ENCODE data around the gene C5orf22. TPM values are rescaled to one million over a fixed set of nuclear protein-coding genes. Genes with fewer than 3 reads are reported as not detected.
"Not testable (repeated sequence)": the region's sequence is repeated elsewhere in the genome, so short reads cannot be mapped to it uniquely, and the experiment has no call there.

The C5orf22 gene
- polyA plus RNA-seq, 2 of the 4 experiments (the other 2 are of a cell fraction), result 12.8 to 29.4 TPM

- FAIRE-seq (no peak), ATAC-seq (no peak), DNase-seq (ENCODE audit: low read depth in 1 of 2, low spot score in 1 of 2) (no peak)
- no peak overlapping the region for H3K27ac ChIP-seq
- TF ChIP-seq HDAC2 (IDR thresholded peaks at IDR 0.05), result no peak
- TF ChIP-seq HOXA7 (CRISPR knock-in tag; IDR thresholded peaks at IDR 0.05), result no peak
- no peak for TF ChIP-seq SMC3 (IDR thresholded peaks at IDR 0.05)
- TF ChIP-seq MYC (IDR thresholded peaks at IDR 0.05; ENCODE audit: borderline replicate concordance, low read length), result no peak
- no peak for TF ChIP-seq POLR2AphosphoS2 (conservative IDR thresholded peaks at IDR 0.05; ENCODE audit: low read length)
- TF ChIP-seq CEBPB (IDR thresholded peaks at IDR 0.05), result no peak
- no peaks in the 10 kb centered on the region for H3K4me1 ChIP-seq
- ChIA-PET CTCF (interaction anchor here (1.4 to 3.8 kb wide), 2 partner anchors 216 to 231 kb away, joined by 3 to 14 read pairs; no protein-coding TSS in a partner anchor), POLR2A (no interaction called here)
- H3K9me3 ChIP-seq, result no peaks in the 10 kb centered on the region
- WGBS (ENCODE audit: missing lambda C conversion rate), result 9% methylated on average over 3 of the region's 3 CpGs
- no peak overlapping the region for H3K4me3 ChIP-seq
- no peak overlapping the region for H3K4me2 ChIP-seq
Observed at GRCh38 chr5:31593665-31594064, 61.6 kb downstream of the C5orf22 start.

- H3K9me3 ChIP-seq, result no peaks in the 10 kb centered on the region
- no peak overlapping the region for H3K27ac ChIP-seq
- DNase-seq (ENCODE audit: low read depth in 1 of 2, low spot score in 1 of 2) (no peak), ATAC-seq (no peak), FAIRE-seq (no peak)
- 3% methylated on average over 1 of the region's 1 CpG for WGBS (ENCODE audit: missing lambda C conversion rate)
- CTCF ChIA-PET, result interaction anchor here (1.3 kb wide), 2 partner anchors 213 to 497 kb away, joined by 4 read pairs; no protein-coding TSS in a partner anchor
- POLR2A ChIA-PET, result no interaction called here
- H3K4me1 ChIP-seq, result no peaks in the 10 kb centered on the region
- TF ChIP-seq ZFP36 (IDR thresholded peaks at IDR 0.05; ENCODE audit: borderline replicate concordance, partially characterized antibody), result no peak
- peak; percentile 83 for TF ChIP-seq CBX8 (IDR thresholded peaks at IDR 0.05)
- no peak overlapping the region for H3K4me3 ChIP-seq
- H3K4me2 ChIP-seq, result no peak overlapping the region
Observed at GRCh38 chr5:31596354-31596753, 64.3 kb downstream of the C5orf22 start.

- ChIA-PET CTCF (interaction anchor here (1.2 to 1.9 kb wide), 2 partner anchors 17 to 18 kb away, joined by 3 to 7 read pairs; no protein-coding TSS in a partner anchor), POLR2A (no interaction called here)
- FAIRE-seq, result no peak
- Histone ChIP-seq H3K4me3 (no peak overlapping the region), H3K4me2 (no peak overlapping the region), H3K4me1 (no peaks in the 10 kb centered on the region), H3K27ac (no peak overlapping the region), H3K9me3 (no peaks in the 10 kb centered on the region)
- TF ChIP-seq HOXB13 (CRISPR knock-in tag; IDR thresholded peaks at IDR 0.05; ENCODE audit: low read depth) (no peak), HOXA7 (CRISPR knock-in tag; IDR thresholded peaks at IDR 0.05) (no peak), FOXS1 (CRISPR knock-in tag; IDR thresholded peaks at IDR 0.05) (no peak), EP300 (IDR thresholded peaks at IDR 0.05) (no peak), GATA3 (IDR thresholded peaks at IDR 0.05; ENCODE audit: borderline replicate concordance) (no peak), JUNB (IDR thresholded peaks at IDR 0.05) (no peak)
- TF ChIP-seq, protein P1, sequence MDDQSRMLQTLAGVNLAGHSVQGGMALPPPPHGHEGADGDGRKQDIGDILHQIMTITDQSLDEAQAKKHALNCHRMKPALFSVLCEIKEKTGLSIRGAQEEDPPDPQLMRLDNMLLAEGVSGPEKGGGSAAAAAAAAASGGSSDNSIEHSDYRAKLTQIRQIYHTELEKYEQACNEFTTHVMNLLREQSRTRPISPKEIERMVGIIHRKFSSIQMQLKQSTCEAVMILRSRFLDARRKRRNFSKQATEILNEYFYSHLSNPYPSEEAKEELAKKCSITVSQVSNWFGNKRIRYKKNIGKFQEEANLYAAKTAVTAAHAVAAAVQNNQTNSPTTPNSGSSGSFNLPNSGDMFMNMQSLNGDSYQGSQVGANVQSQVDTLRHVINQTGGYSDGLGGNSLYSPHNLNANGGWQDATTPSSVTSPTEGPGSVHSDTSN (IDR thresholded peaks at IDR 0.05), result no peak
- ATAC-seq, result no peak
- 38% methylated on average over 5 of the region's 5 CpGs for WGBS (ENCODE audit: missing lambda C conversion rate)
- DNase-seq (ENCODE audit: low read depth in 1 of 2, low spot score in 1 of 2), result no peak
Observed at GRCh38 chr5:31598640-31599611, 66.8 kb downstream of the C5orf22 start.

DNA sequence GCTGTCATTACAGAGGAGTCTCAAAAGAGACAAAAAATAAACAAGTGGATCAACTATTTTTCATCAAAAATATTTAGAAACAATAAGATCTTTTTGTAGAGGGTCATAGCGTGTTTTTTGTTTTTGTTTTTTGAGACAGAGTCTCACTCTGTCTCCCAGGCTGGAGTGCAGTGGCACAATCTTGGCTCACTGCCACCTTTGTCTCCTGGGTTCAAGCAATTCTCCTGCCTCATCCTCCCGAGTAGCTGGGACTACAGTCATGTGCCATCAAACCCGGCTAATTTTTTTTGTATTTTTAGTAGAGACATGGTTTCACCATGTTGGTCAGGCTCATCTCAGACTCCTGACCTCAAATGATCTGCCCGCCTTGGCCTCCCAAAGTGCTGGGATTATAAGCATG lies 70.2 kb downstream of the C5orf22 start:
- POLR2A ChIA-PET; FAIRE-seq; ATAC-seq; H3K4me1 ChIP-seq; H3K4me3 ChIP-seq; DNase-seq (ENCODE audit: low read depth in 1 of 2, low spot score in 1 of 2); H3K27ac ChIP-seq; H3K4me2 ChIP-seq; H3K9me3 ChIP-seq: not testable (repeated sequence)
- WGBS (ENCODE audit: missing lambda C conversion rate), result 20% methylated on average over 4 of the region's 4 CpGs
- CTCF ChIA-PET, result interaction anchor here (0.5 to 0.6 kb wide), 2 partner anchors 164 to 490 kb away, joined by 3 read pairs; no protein-coding TSS in a partner anchor

GRCh38 chr5:31604240-31604639 lies 72.1 kb downstream of the C5orf22 start:
- TF ChIP-seq RNF2 (IDR thresholded peaks at IDR 0.05; ENCODE audit: borderline replicate concordance, low read depth) (no peak), JUNB (IDR thresholded peaks at IDR 0.05) (no peak), HDAC2 (IDR thresholded peaks at IDR 0.05) (no peak), ZC3H11A (IDR thresholded peaks at IDR 0.05) (no peak)
- TF ChIP-seq, protein P2, sequence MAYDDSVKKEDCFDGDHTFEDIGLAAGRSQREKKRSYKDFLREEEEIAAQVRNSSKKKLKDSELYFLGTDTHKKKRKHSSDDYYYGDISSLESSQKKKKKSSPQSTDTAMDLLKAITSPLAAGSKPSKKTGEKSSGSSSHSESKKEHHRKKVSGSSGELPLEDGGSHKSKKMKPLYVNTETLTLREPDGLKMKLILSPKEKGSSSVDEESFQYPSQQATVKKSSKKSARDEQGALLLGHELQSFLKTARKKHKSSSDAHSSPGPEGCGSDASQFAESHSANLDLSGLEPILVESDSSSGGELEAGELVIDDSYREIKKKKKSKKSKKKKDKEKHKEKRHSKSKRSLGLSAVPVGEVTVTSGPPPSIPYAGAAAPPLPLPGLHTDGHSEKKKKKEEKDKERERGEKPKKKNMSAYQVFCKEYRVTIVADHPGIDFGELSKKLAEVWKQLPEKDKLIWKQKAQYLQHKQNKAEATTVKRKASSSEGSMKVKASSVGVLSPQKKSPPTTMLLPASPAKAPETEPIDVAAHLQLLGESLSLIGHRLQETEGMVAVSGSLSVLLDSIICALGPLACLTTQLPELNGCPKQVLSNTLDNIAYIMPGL (CRISPR knock-in tag; IDR thresholded peaks at IDR 0.05; ENCODE audit: borderline replicate concordance), result no peak
- Histone ChIP-seq H3K4me2 (no peak overlapping the region), H3K27ac (no peak overlapping the region), H3K4me3 (no peak overlapping the region), H3K4me1 (no peaks in the 10 kb centered on the region), H3K9me3 (no peaks in the 10 kb centered on the region)
- ATAC-seq (no peak), FAIRE-seq (no peak), DNase-seq (ENCODE audit: low read depth in 1 of 2, low spot score in 1 of 2) (no peak)
- POLR2A ChIA-PET, result no interaction called here
- 67% methylated on average over 2 of the region's 2 CpGs for WGBS (ENCODE audit: missing lambda C conversion rate)
- CTCF ChIA-PET, result interaction anchor here (0.7 to 1.1 kb wide), 2 partner anchors 18 to 36 kb away, joined by 3 to 4 read pairs; no protein-coding TSS in a partner anchor

Data from A549 (cell line).